Measurements from ENCODE around the gene ILKAP. TPM values are rescaled to one million over a fixed set of nuclear protein-coding genes. Genes with fewer than 3 reads are reported as not detected.

The ILKAP gene
- polyA plus RNA-seq, 3 donors, result 39.3 to 42.9 (median 42.4) TPM

GRCh38 chr2:238237431-238238135, 34.1 kb upstream of the ILKAP start:
- DNase-seq (ENCODE audit: low read depth in 3 of 3, low spot score in 2 of 3), result no peak

GRCh38 chr2:238236571-238236970, 33.1 kb upstream of the ILKAP start:
- no peak for DNase-seq (ENCODE audit: low read depth in 3 of 3, low spot score in 2 of 3)

- no peak for DNase-seq (ENCODE audit: low read depth in 3 of 3, low spot score in 2 of 3)
These were observed 32.4 kb upstream of the ILKAP start for GRCh38 chr2:238235856-238236255.

- DNase-seq (ENCODE audit: low read depth in 3 of 3, low spot score in 2 of 3), result no peak
These were observed 31.8 kb upstream of the ILKAP start for GRCh38 chr2:238235331-238235732.

GRCh38 chr2:238233625-238234024, 30.1 kb upstream of the ILKAP start:
- DNase-seq (ENCODE audit: low read depth in 3 of 3, low spot score in 2 of 3), result no peak

GRCh38 chr2:238231809-238232208, 28.3 kb upstream of the ILKAP start:
- no peak for DNase-seq (ENCODE audit: low read depth in 3 of 3, low spot score in 2 of 3)

GRCh38 chr2:238231251-238231793, 27.8 kb upstream of the ILKAP start:
- no peak for DNase-seq (ENCODE audit: low read depth in 3 of 3, low spot score in 2 of 3)

GRCh38 chr2:238230699-238231098, 27.2 kb upstream of the ILKAP start:
- DNase-seq (ENCODE audit: low read depth in 3 of 3, low spot score in 2 of 3), result no peak

GRCh38 chr2:238228700-238229099, 25.2 kb upstream of the ILKAP start:
- no peak for DNase-seq (ENCODE audit: low read depth in 3 of 3, low spot score in 2 of 3)

- no peak for DNase-seq (ENCODE audit: low read depth in 3 of 3, low spot score in 2 of 3)
These were observed 24.1 kb upstream of the ILKAP start for GRCh38 chr2:238227587-238228032.

GRCh38 chr2:238226698-238227586, 23.4 kb upstream of the ILKAP start:
- DNase-seq (ENCODE audit: low read depth in 3 of 3, low spot score in 2 of 3), result no peak

GRCh38 chr2:238225911-238226697, 22.6 kb upstream of the ILKAP start:
- DNase-seq (ENCODE audit: low read depth in 3 of 3, low spot score in 2 of 3), result no peak

- DNase-seq (ENCODE audit: low read depth in 3 of 3, low spot score in 2 of 3), result no peak
These were observed 21.6 kb upstream of the ILKAP start for GRCh38 chr2:238225121-238225520.

- DNase-seq (ENCODE audit: low read depth in 3 of 3, low spot score in 2 of 3), result no peak
These were observed 21.0 kb upstream of the ILKAP start for GRCh38 chr2:238224356-238225035.

- DNase-seq (ENCODE audit: low read depth in 3 of 3, low spot score in 2 of 3), result no peak
These were observed 17.5 kb upstream of the ILKAP start for GRCh38 chr2:238220892-238221521.

GRCh38 chr2:238220274-238220891, 16.9 kb upstream of the ILKAP start:
- DNase-seq (ENCODE audit: low read depth in 3 of 3, low spot score in 2 of 3), result no peak

- DNase-seq (ENCODE audit: low read depth in 3 of 3, low spot score in 2 of 3), result no peak
These were observed 13.2 kb upstream of the ILKAP start for GRCh38 chr2:238216651-238217184.

GRCh38 chr2:238207006-238207405, 3.5 kb upstream of the ILKAP start:
- DNase-seq (ENCODE audit: low read depth in 3 of 3, low spot score in 2 of 3), result no peak

Measured in right renal cortex interstitium (tissue), 3 donors.